Upper lobe of left lung (tissue), 6 donors: Measurements from ENCODE around the gene CMTM1. TPM values are rescaled to one million over a fixed set of nuclear protein-coding genes. Genes with fewer than 3 reads are reported as not detected.

ENCODE experiments used
- ATAC-seq, 2 donors: fragments of 200-7000 bp; cut with Tn5 transposase; one replicate each; pipeline ENCODE4 v1.9.1; 2022; ENCODE audit warnings: mild to moderate bottlenecking in 2 of 2, moderate library complexity in 2 of 2; ENCODE audit not compliant: low FRiP score in 2 of 2
- DNase-seq, 2 donors: peaks; one replicate each; pipeline ENCODE4 v3.0.0-alpha.2; 2019 to 2020
- H3K27ac ChIP-seq, 4 donors: fragments of 200-600 bp; sonication (generic); one replicate each; pipeline ENCODE4 v1.5.1; 2016 to 2019
- H3K27me3 ChIP-seq, 4 donors: fragments of 200-600 bp; sonication (generic); one replicate each; pipeline ENCODE4 v1.5.1; 2017 to 2019
- H3K36me3 ChIP-seq, 4 donors: fragments of 200-600 bp; sonication (generic); one replicate each; pipeline ENCODE4 v1.5.1; 2016 to 2019
- H3K4me1 ChIP-seq, 4 donors: fragments of 200-600 bp; sonication (generic); one replicate each; pipeline ENCODE4 v1.5.1; 2018 to 2019
- H3K4me3 ChIP-seq, 4 donors: fragments of 200-600 bp; sonication (generic); one replicate each; pipeline ENCODE4 v1.5.1; 2017 to 2019; ENCODE audit warnings: mild to moderate bottlenecking in 2 of 4, moderate library complexity in 1 of 4
- H3K9me3 ChIP-seq, 4 donors: fragments of 200-600 bp; sonication (generic); one replicate each; pipeline ENCODE4 v1.5.1; 2018 to 2019
- CTCF ChIP-seq, 6 experiments: fragments of 450-650 bp in 4 of 6; fragments of 200-600 bp in 2 of 6; sonication (generic) in 2 of 6; IDR thresholded peaks; one replicate each; pipeline ENCODE4 v1.5.1; 2016 to 2019; ENCODE audit warnings: antibody characterized with exemption in 6 of 6
- EP300 ChIP-seq, 4 donors: sonication (generic); formaldehyde crosslinking; IDR thresholded peaks; one replicate each; pipeline ENCODE4 v1.5.1; 2017; ENCODE audit warnings: antibody characterized with exemption in 4 of 4, control low read depth in 2 of 4
- POLR2A ChIP-seq, 4 donors: fragments of 450-650 bp; IDR thresholded peaks; one replicate each; pipeline ENCODE4 v1.5.1; 2016 to 2017; ENCODE audit warnings: antibody characterized with exemption in 4 of 4, mild to moderate bottlenecking in 2 of 4
- POLR2AphosphoS5 ChIP-seq, 2 donors: sonication (generic); formaldehyde crosslinking; IDR thresholded peaks; one replicate each; pipeline ENCODE4 v1.5.1; 2017; ENCODE audit warnings: antibody characterized with exemption in 2 of 2
- WGBS, 2 donors: methylation state at CpG; one replicate each; pipeline ENCODE4 v1.1.5; 2017 to 2018; 5-methylcytosine and 5-hydroxymethylcytosine counted together
- total RNA-seq, 6 donors: library from RNA; depleted of rRNA in 4 of 6; stranded (reverse); fragments of >200 nt in 4 of 6; gene quantifications; one replicate each; pipeline versions ENCODE4 v1.1.0 to v1.2.1, GENCODE V29; 2016 to 2021
- donor health status: DM: no; HTN: no; CAD: no; lungs with moderate emphysema.
- donor health status: DM: no; HTN: yes; CAD: no; lungs with severe emphysema.

The CMTM1 gene
- total RNA-seq, 6 donors from 2014 or later = 0.61 to 9.5 (median 2.6) TPM; not detected in 2

DNA sequence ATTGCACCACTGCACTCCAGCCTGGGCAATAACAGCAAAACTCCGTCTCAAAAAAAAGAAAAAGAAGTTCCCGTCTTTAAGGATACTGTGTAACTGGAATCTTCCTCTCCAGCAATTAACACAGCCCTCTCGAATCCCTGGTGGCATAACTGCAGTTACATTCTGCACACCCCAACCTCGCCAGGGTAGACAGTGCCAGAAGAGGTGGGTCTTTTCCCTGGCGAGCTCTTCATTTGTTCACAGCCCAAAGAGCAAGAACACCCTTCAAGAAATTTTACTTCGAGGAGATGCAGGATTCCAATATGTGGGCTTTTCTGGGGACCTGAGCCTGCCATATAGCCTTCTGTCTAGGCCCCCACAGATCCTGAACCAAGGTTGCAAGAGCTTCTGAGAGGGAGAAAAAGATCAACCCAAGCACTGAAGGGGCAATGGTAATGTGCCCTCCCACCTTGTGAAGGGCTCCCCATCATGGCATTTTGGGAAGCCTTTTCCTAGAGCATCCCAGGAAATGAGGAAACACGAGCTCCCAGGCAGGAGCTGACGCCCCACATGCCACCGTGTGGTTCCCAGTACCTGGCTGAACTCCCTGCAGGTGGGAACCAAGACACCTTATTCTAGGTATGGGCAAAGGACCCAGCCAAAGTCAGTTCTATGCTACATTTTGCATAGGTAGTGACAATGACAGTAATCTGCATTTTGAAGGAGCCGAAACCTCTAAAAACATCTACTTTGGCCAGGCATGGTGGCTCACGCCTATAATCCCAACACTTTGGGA is 43.2 kb upstream of the CMTM1 start:
- H3K27ac ChIP-seq = peak overlapping the region; percentile 94 to 98 (median 96)
- no peaks in the 10 kb centered on the region for H3K27me3 ChIP-seq
- H3K36me3 ChIP-seq = peaks cover 0 to 24% (median 12%) of the 10 kb centered on the region in 4 donors
- no peaks in the 10 kb centered on the region for H3K9me3 ChIP-seq
- ATAC-seq = no peak
- 83% methylated on average over 10 to 11 of the region's 11 CpGs for WGBS, 2 donors
- DNase-seq = no peak
- H3K4me3 ChIP-seq = no peak overlapping the region
- H3K4me1 ChIP-seq = peaks cover 74 to 77% (median 76%) of the 10 kb centered on the region in 4 donors
- TF ChIP-seq POLR2AphosphoS5 (IDR thresholded peaks at IDR 0.05) (no peak), CTCF (IDR thresholded peaks at IDR 0.05) (no peak), EP300 (IDR thresholded peaks at IDR 0.05) (no peak), POLR2A (IDR thresholded peaks at IDR 0.05) (no peak)

DNA sequence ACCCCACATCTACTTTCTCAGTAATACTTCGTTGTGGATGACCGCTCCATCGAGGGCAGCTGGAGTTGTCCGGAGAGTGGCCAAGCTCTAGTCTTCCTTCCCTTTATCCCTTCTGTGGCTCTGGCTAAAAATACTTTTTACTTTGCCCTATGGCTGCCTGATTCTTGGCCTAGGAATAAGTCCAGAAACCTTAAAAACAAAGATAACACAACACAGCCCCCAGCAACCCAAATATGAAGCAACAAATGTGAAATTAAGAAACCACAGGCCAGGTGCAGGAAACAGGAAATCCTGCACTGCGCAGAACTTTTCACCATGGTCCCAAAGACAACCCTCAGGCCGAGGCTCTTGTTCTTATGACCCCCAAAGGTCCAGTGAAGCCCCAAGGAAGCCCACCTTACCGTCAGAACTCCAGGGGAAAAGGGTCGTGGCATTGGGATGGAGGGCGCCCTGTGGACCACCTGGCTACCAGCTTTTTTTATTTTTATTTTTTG is 42.3 kb upstream of the CMTM1 start:
- Histone ChIP-seq H3K4me1 (peaks cover 65 to 68% (median 67%) of the 10 kb centered on the region in 4 donors), H3K4me3 (no peak overlapping the region), H3K9me3 (no peaks in the 10 kb centered on the region), H3K27ac (peak overlapping the region; percentile 94 to 98 (median 96)), H3K36me3 (peaks cover 0 to 34% (median 19%) of the 10 kb centered on the region in 4 donors), H3K27me3 (no peaks in the 10 kb centered on the region)
- DNase-seq (no peak), ATAC-seq (no peak)
- 49 to 64% methylated on average over 9 of the region's 9 CpGs for WGBS, 2 donors
- TF ChIP-seq POLR2AphosphoS5 (IDR thresholded peaks at IDR 0.05) (peak in 1 of 2 donors; percentile 32), CTCF (IDR thresholded peaks at IDR 0.05) (no peak)

DNA sequence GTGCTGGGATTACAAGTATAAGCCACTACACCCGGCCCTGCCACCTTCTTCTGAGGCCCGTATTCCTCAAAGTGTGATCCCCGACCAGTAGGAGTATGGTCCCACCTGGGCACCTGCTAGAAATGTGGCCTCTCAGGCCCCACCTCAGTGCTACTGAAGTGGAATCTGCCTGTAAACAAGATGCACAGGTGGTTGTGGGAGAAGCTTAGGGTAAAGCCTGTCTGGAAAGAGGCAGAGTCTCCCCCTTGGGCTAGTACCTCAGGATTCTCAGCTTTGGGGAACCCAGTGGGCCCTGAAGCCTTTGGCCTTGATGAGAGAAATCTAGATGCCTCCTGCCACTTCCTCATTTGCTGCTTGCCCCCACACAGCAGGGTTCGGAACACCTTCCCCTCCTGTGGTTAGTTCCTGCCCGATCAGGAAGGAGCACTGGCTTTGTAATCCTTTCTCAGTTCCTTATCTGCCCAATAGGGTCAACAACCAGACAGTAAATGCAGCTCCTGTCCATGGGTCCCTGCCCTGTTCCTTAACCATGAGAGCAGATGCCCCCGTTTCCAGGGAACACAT is 41.6 kb upstream of the CMTM1 start:
- peak in 1 of 2 donors; percentile 84 for DNase-seq
- H3K36me3 ChIP-seq = peaks cover 0 to 41% (median 25%) of the 10 kb centered on the region in 4 donors
- peak; percentile 69 to 71 for ATAC-seq

GRCh38 chr16:66525396-66526180 is 40.7 kb upstream of the CMTM1 start:
- H3K9me3 ChIP-seq = no peaks in the 10 kb centered on the region
- no peak for TF ChIP-seq CTCF (IDR thresholded peaks at IDR 0.05)
- peak in 1 of 2 donors; percentile 33 for TF ChIP-seq POLR2AphosphoS5 (IDR thresholded peaks at IDR 0.05)
- TF ChIP-seq POLR2A (IDR thresholded peaks at IDR 0.05) = peak in 1 of 4 donors; percentile 7
- no peak for TF ChIP-seq EP300 (IDR thresholded peaks at IDR 0.05)
- peak overlapping the region; percentile 94 to 98 (median 96) for H3K27ac ChIP-seq
- H3K27me3 ChIP-seq = no peaks in the 10 kb centered on the region
- peaks cover 48 to 51% (median 50%) of the 10 kb centered on the region in 4 donors for H3K4me1 ChIP-seq
- DNase-seq (no peak), ATAC-seq (peak in 1 of 2 donors; percentile 28)
- H3K4me3 ChIP-seq = no peak overlapping the region
- H3K36me3 ChIP-seq = peaks cover 0 to 50% (median 32%) of the 10 kb centered on the region in 4 donors
- WGBS, 2 donors = 81 to 88% methylated on average over 8 to 9 of the region's 9 CpGs

More for the DNA sequence above, 41.6 kb upstream of the CMTM1 start:
- no peaks in the 10 kb centered on the region for H3K27me3 ChIP-seq
- H3K4me3 ChIP-seq = no peak overlapping the region
- H3K9me3 ChIP-seq = no peaks in the 10 kb centered on the region
- H3K4me1 ChIP-seq = peaks cover 57 to 60% (median 59%) of the 10 kb centered on the region in 4 donors
- TF ChIP-seq EP300 (IDR thresholded peaks at IDR 0.05) (no peak), POLR2A (IDR thresholded peaks at IDR 0.05) (peak in 1 of 4 donors; percentile 37), POLR2AphosphoS5 (IDR thresholded peaks at IDR 0.05) (peak; percentile 65 to 71), CTCF (IDR thresholded peaks at IDR 0.05) (peak in 5 of 6 experiments; percentile 10 to 52 (median 35))
- WGBS, 2 donors = 44 to 53% methylated on average over 6 of the region's 6 CpGs
- H3K27ac ChIP-seq = peak overlapping the region; percentile 94 to 98 (median 96)
